WTC11 (cell line): Measurements from ENCODE around the gene STK32B. TPM values are rescaled to one million over a fixed set of nuclear protein-coding genes. Genes with fewer than 3 reads are reported as not detected.
A peak's percentile ranks its signal among the peaks of the same experiment; 100 is the strongest.

ENCODE experiments used
- ATAC-seq: fragments of 200-7000 bp; cut with Tn5 transposase; 2 replicates; pipeline ENCODE4 v1.10.0; 2021; ENCODE audit warnings: mild to moderate bottlenecking, moderate library complexity
- CTCF ChIA-PET: fragments of 300-600 bp; sonication (Branson Sonifier 250); formaldehyde crosslinking; loops from one replicate; lab custom pipeline; 2021; ENCODE audit warnings: antibody characterized with exemption; lab: Charles Lee
- POLR2A ChIA-PET: fragments of 350-600 bp; sonication (Branson Sonifier 250); formaldehyde crosslinking; loops from one replicate; lab custom pipeline; 2021; ENCODE audit warnings: antibody characterized with exemption; lab: Charles Lee
- DNase-seq: peaks from one replicate; pipeline ENCODE4 v3.0.0; 2021; ENCODE audit warnings: low spot score
- H3K27ac Mint-ChIP-seq: 2 replicates; pipeline ENCODE4 v1.8.0; 2021; ENCODE audit warnings: mixed read lengths
- H3K27me3 Mint-ChIP-seq: 2 replicates; pipeline ENCODE4 v1.8.0; 2021; ENCODE audit warnings: low read depth, mild to moderate bottlenecking, moderate library complexity, mixed read lengths
- H3K36me3 Mint-ChIP-seq: 2 replicates; pipeline ENCODE4 v1.8.0; 2021; ENCODE audit warnings: mixed read lengths
- H3K4me1 Mint-ChIP-seq: 2 replicates; pipeline ENCODE4 v1.8.0; 2022; ENCODE audit warnings: mixed read lengths
- H3K4me3 Mint-ChIP-seq: 2 replicates; pipeline ENCODE4 v1.8.0; 2021; ENCODE audit warnings: mild to moderate bottlenecking, moderate library complexity, mixed read lengths
- H3K9me3 Mint-ChIP-seq: 2 replicates; pipeline ENCODE4 v1.8.0; 2021; ENCODE audit warnings: mixed read lengths
- CREM ChIP-seq: sonication (generic); formaldehyde crosslinking; IDR thresholded peaks from 2 replicates; pipeline ENCODE4 v1.8.1; 2022; ENCODE audit warnings: mild to moderate bottlenecking, missing genetic modification reagents, moderate library complexity
- ELF4 ChIP-seq: sonication (generic); formaldehyde crosslinking; IDR thresholded peaks from 2 replicates; pipeline ENCODE4 v1.8.1; 2022; ENCODE audit warnings: low read depth, mild to moderate bottlenecking, moderate library complexity, missing genetic modification reagents
- ESRRA ChIP-seq: sonication (generic); formaldehyde crosslinking; IDR thresholded peaks from 2 replicates; pipeline ENCODE4 v1.8.1; 2022; ENCODE audit warnings: mild to moderate bottlenecking, missing genetic modification reagents, borderline replicate concordance
- GRHL2 ChIP-seq: fragments of 250-450 bp; sonication (Bioruptor Pico); IDR thresholded peaks from 2 replicates; pipeline ENCODE4 v1.8.0; 2022; ENCODE audit warnings: mild to moderate bottlenecking, moderate library complexity; ENCODE audit not compliant: insufficient replicate concordance, severe bottlenecking
- GTF2I ChIP-seq: fragments of 250-450 bp; sonication (Bioruptor Pico); conservative IDR thresholded peaks from 2 replicates; pipeline ENCODE4 v1.4.0; 2021; ENCODE audit warnings: mild to moderate bottlenecking
- JAZF1 ChIP-seq: fragments of 250-450 bp; sonication (Bioruptor Pico); IDR thresholded peaks from 2 replicates; pipeline ENCODE4 v1.9.0; 2021; ENCODE audit warnings: moderate library complexity, mild to moderate bottlenecking, inconsistent platforms
- NR1H2 ChIP-seq: sonication (generic); formaldehyde crosslinking; IDR thresholded peaks from 2 replicates; pipeline ENCODE4 v1.9.0; 2021; ENCODE audit warnings: mild to moderate bottlenecking, moderate library complexity, missing genetic modification reagents
- NR2C2 ChIP-seq: sonication (generic); formaldehyde crosslinking; IDR thresholded peaks from 2 replicates; pipeline ENCODE4 v1.8.0; 2022; ENCODE audit warnings: mild to moderate bottlenecking, missing genetic modification reagents
- NR3C1 ChIP-seq: sonication (generic); formaldehyde crosslinking; conservative IDR thresholded peaks from 2 replicates; pipeline ENCODE4 v1.8.1; 2023; ENCODE audit warnings: low read depth, mild to moderate bottlenecking, missing genetic modification reagents
- TP53 ChIP-seq: sonication (generic); formaldehyde crosslinking; IDR thresholded peaks from 2 replicates; pipeline ENCODE4 v1.8.1; 2023; ENCODE audit warnings: mild to moderate bottlenecking, missing genetic modification reagents
- USF2 ChIP-seq: sonication (generic); formaldehyde crosslinking; IDR thresholded peaks from 2 replicates; pipeline ENCODE4 v1.8.1; 2023; ENCODE audit warnings: mild to moderate bottlenecking, missing genetic modification reagents, moderate library complexity
- ZNF281 ChIP-seq: sonication (generic); formaldehyde crosslinking; IDR thresholded peaks from 2 replicates; pipeline ENCODE4 v1.8.0; 2023; ENCODE audit warnings: mild to moderate bottlenecking, missing genetic modification reagents
- ZNF396 ChIP-seq: fragments of 250-450 bp; sonication (Bioruptor Pico); IDR thresholded peaks from 2 replicates; pipeline ENCODE4 v1.8.0; 2021; ENCODE audit warnings: mild to moderate bottlenecking, moderate library complexity, borderline replicate concordance
- ZNF532 ChIP-seq: fragments of 250-450 bp; sonication (Bioruptor Pico); IDR thresholded peaks from 2 replicates; pipeline ENCODE4 v1.9.0; 2021; ENCODE audit warnings: mild to moderate bottlenecking, borderline replicate concordance
- ZNF671 ChIP-seq: fragments of 250-450 bp; sonication (Bioruptor Pico); IDR thresholded peaks from 2 replicates; pipeline ENCODE4 v1.8.0; 2021; ENCODE audit warnings: mild to moderate bottlenecking
- total RNA-seq: library from RNA; stranded (reverse); gene quantifications from 3 replicates; pipeline ENCODE4 v1.2.3, GENCODE V29; 2021

The STK32B gene
- total RNA-seq, 1 experiment from 2014 or later: 1.9 TPM

GRCh38 chr4:5198656-5199541 lies 147.6 kb downstream of the STK32B start:
- Mint-ChIP-seq H3K4me1 (peaks cover 49% of the 10 kb centered on the region), H3K4me3 (no peak overlapping the region), H3K27ac (no peak overlapping the region), H3K27me3 (peaks cover 19% of the 10 kb centered on the region), H3K9me3 (peaks cover 27% of the 10 kb centered on the region), H3K36me3 (peaks cover 26% of the 10 kb centered on the region)
- peak; percentile 79 for ATAC-seq
- no peak for DNase-seq
- ChIA-PET POLR2A (interaction anchor here (0.7 kb wide), 1 partner anchor 40 kb away, joined by 4 read pairs; no protein-coding TSS in a partner anchor), CTCF (interaction anchor here (1.0 kb wide), 1 partner anchor 9 kb away, joined by 4 read pairs; no protein-coding TSS in a partner anchor)
- TF ChIP-seq NR3C1 (CRISPR knock-in tag) (no peak), ELF4 (no peak), ZNF396 (CRISPR knock-in tag) (no peak), JAZF1 (CRISPR knock-in tag) (no peak), ZNF532 (no peak), NR1H2 (no peak), GRHL2 (no peak), TP53 (CRISPR knock-in tag) (no peak)

GRCh38 chr4:5199912-5200311 lies 148.6 kb downstream of the STK32B start:
- ATAC-seq (peak; percentile 19), DNase-seq (no peak)
- Mint-ChIP-seq H3K4me3 (peak overlapping the region; percentile 0; the same call in 1 of the 2 replicates), H3K4me1 (peaks cover 56% of the 10 kb centered on the region), H3K9me3 (peaks cover 30% of the 10 kb centered on the region), H3K36me3 (peaks cover 29% of the 10 kb centered on the region), H3K27me3 (peaks cover 19% of the 10 kb centered on the region), H3K27ac (peak overlapping the region; percentile 39; the same call in 1 of the 2 replicates)
- TF ChIP-seq USF2 (0 out of 2 replicates have a peak, but pooled peaks have one; percentile 10), NR2C2 (CRISPR knock-in tag) (no peak), GTF2I (CRISPR knock-in tag) (peak; percentile 79; the same call in 1 of the 2 replicates), CREM (CRISPR knock-in tag) (no peak)
- ChIA-PET POLR2A (interaction anchor here (0.6 kb wide), 2 partner anchors 46 to 61 kb away, joined by 7 to 10 read pairs; no protein-coding TSS in a partner anchor), CTCF (no interaction called here)

- ATAC-seq (no peak), DNase-seq (no peak)
- H3K27ac Mint-ChIP-seq: no peak overlapping the region
- H3K36me3 Mint-ChIP-seq: peaks cover 29% of the 10 kb centered on the region
- ChIA-PET POLR2A (interaction anchor here (0.6 kb wide), 1 partner anchor 47 kb away, joined by 10 read pairs; no protein-coding TSS in a partner anchor), CTCF (no interaction called here)
- H3K4me1 Mint-ChIP-seq: peaks cover 62% of the 10 kb centered on the region
- peaks cover 19% of the 10 kb centered on the region for H3K27me3 Mint-ChIP-seq
- H3K4me3 Mint-ChIP-seq: no peak overlapping the region; the same call in 1 of the 2 replicates
- peaks cover 34% of the 10 kb centered on the region for H3K9me3 Mint-ChIP-seq
- TF ChIP-seq ZNF532 (no peak), ZNF671 (no peak), ZNF281 (CRISPR knock-in tag) (no peak), ESRRA (CRISPR knock-in tag) (no peak)
Observed at GRCh38 chr4:5200513-5200912, 149.2 kb downstream of the STK32B start.
